Measurements from ENCODE around the gene CDKN3.
"Not testable (repeated sequence)": the region's sequence is repeated elsewhere in the genome, so short reads cannot be mapped to it uniquely, and the experiment has no call there.

CDKN3 gene

GRCh38 chr14:54456820-54457608 lies 60.2 kb downstream of the CDKN3 start:
- not testable (repeated sequence) for DNase-seq (ENCODE audit: low read depth in 2 of 2)

DNA sequence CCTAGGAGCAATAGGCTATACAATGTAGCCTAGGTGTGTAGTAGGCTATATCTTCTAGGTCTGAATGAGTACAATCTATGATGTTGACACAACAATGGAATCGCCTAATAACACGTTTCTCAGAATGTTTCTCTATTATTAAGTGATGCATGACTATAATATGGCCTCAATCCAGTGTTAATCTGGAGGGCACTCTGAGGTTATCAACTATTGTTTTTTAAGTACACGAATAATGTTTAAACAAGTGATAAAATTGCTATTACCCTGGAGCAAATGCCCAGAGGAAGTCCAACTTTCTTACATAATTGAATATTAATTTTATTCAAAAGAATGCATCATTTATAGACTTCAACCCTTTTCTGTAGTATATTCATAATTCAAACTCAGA lies 60.8 kb downstream of the CDKN3 start:
- no peak for DNase-seq (ENCODE audit: low read depth in 2 of 2)

DNA sequence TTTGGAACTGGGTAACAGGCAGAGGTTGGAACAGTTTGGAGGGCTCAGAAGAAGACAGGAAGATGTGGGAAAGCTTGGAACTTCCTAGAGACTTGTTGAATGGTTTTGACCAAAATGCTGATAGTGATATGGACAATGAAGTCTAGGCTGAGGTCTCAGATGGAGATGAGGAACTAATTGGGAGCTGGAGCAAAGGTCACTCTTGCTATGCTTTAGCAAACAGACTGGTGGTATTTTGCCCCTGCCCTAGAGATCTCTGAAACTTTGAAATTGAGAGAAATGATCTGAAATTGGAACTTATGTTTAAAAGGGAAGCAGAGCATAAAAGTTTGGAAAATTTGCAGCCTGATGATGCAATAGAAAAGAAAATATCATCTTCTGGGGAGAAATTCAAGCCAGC lies 61.7 kb downstream of the CDKN3 start:
- not testable (repeated sequence) for DNase-seq (ENCODE audit: low read depth in 2 of 2)

DNA sequence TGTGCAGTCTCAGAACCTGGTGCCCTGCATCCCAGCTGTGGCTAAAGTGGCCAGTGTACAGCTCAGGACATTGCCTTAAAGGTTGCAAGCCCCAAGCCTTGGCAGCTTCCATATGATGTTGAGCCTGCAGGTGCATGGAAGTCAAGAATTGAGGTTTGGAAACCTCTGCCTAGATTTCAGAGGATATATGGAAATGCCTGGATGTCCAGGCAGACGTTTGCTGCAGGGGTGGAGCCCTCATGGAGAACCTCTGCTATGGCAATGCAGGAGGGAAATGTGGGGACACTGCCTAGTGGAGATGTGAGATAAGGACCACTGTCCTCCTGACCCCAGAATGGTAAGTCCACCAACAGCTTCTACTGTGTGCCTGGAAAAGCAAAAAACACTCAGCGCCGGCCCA lies 62.3 kb downstream of the CDKN3 start:
- DNase-seq (ENCODE audit: low read depth in 2 of 2) = no peak

DNA sequence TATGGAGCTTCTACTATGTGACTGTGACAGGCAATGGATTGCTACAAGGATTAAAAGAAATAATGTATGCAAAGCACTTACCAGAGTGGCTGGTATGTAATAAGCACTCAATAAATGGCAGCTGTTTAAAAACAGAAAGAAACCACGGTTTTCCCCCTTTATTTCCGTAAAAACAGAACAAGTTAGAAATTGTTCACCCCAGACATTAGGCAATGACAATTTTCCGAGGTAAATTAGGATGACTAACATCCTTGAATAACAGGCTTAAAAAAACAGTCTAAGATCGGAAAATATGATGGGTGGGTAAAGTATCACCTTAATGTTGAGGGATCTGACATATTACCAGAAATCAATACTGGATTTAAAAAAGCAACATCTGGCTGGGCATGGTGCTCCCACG lies 65.2 kb downstream of the CDKN3 start:
- DNase-seq (ENCODE audit: low read depth in 2 of 2) = no peak

DNA sequence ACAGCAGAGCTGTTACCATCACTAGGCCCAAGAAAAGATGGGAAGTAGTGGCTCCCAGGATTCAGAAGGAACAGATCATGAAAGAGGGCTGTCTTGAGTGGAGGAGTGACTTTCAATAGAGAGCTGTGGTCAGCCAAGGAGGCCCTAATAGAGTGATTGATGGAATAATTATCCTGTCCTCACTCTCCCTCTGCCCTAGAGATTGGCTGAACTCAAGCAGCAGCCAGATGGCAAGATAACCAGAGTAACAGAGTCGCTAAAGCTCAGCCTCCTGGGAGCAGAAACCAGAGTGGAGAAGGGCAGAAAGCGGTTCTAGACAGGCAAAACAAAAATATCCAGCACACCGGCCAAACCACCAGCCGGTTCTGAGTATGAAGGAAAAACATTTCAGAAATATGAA lies 68.8 kb downstream of the CDKN3 start:
- no peak for DNase-seq (ENCODE audit: low read depth in 2 of 2)

GRCh38 chr14:54467280-54467679 lies 70.5 kb downstream of the CDKN3 start:
- DNase-seq (ENCODE audit: low read depth in 2 of 2) = no peak

Measured in stimulated activated CD8-positive, alpha-beta memory T cell treated with anti-CD3 and anti-CD28 coated beads, Interleukin-15, amount 100 ng/mL, for 4 hours (primary cell).